Omental fat pad (tissue), 4 donors: ENCODE results near the gene MAP2K3. TPM values are rescaled to one million over a fixed set of nuclear protein-coding genes. Genes with fewer than 3 reads are reported as not detected.

Experiments used
- ATAC-seq: fragments of 150-250 bp; one replicate; pipeline ENCODE4 v1.9.1; 2016; ENCODE audit warnings: mild to moderate bottlenecking, moderate library complexity; ENCODE audit not compliant: low FRiP score
- DNase-seq: peaks from one replicate; pipeline ENCODE4 v3.0.0-alpha.2; 2019; ENCODE audit warnings: low spot score
- CTCF ChIP-seq, 3 donors: fragments of 450-650 bp; IDR thresholded peaks; one replicate each; pipeline ENCODE4 v1.5.1; 2016 to 2017; ENCODE audit warnings: antibody characterized with exemption in 3 of 3, mild to moderate bottlenecking in 3 of 3, moderate library complexity in 2 of 3
- total RNA-seq, 4 donors: library from RNA; depleted of rRNA; stranded (reverse); fragments of >200 nt; gene quantifications; one replicate each; pipeline ENCODE4 v1.1.0, GENCODE V29; 2016

Gene MAP2K3
- total RNA-seq, 4 donors from 2014 or later: 36.8 to 170 (median 58.5) TPM

GRCh38 chr17:21298056-21298982 is 13.8 kb downstream of the MAP2K3 start:
- DNase-seq (no peak), ATAC-seq (no peak)
- no peak for TF ChIP-seq CTCF (IDR thresholded peaks at IDR 0.05)

GRCh38 chr17:21298983-21299519 is 14.5 kb downstream of the MAP2K3 start:
- no peak for DNase-seq
- TF ChIP-seq CTCF (IDR thresholded peaks at IDR 0.05): no peak
- no peak for ATAC-seq

GRCh38 chr17:21299981-21300600 is 15.6 kb downstream of the MAP2K3 start:
- no peak for TF ChIP-seq CTCF (IDR thresholded peaks at IDR 0.05)
- DNase-seq (no peak), ATAC-seq (no peak)

GRCh38 chr17:21300601-21301571 is 16.4 kb downstream of the MAP2K3 start:
- TF ChIP-seq CTCF (IDR thresholded peaks at IDR 0.05): no peak
- no peak for ATAC-seq

GRCh38 chr17:21301593-21302550 is 17.4 kb downstream of the MAP2K3 start:
- DNase-seq: no peak
- no peak for TF ChIP-seq CTCF (IDR thresholded peaks at IDR 0.05)
- ATAC-seq: no peak

More at GRCh38 chr17:21300601-21301571, 16.4 kb downstream of the MAP2K3 start:
- no peak for DNase-seq
